ENCODE measurements around the gene MAP2K5.

MAP2K5 gene

GRCh38 chr15:67551207-67551743 lies 8.8 kb downstream of the MAP2K5 start:
- Histone ChIP-seq H3K4me1 (ENCODE audit: low read length) (no peaks in the 10 kb centered on the region), H4K20me1 (ENCODE audit: insufficient read depth, low read length) (peaks cover 4% of the 10 kb centered on the region; the same call in 1 of the 2 replicates), H3K27ac (ENCODE audit: low read length) (no peak overlapping the region), H2AFZ (ENCODE audit: low read depth, low read length) (no peak overlapping the region), H3K36me3 (replicated peaks; ENCODE audit: low read depth, low read length) (peaks cover 11% of the 10 kb centered on the region), H3K79me2 (ENCODE audit: low read length) (no peaks in the 10 kb centered on the region), H3K4me3 (ENCODE audit: low read length) (no peak overlapping the region), H3K9ac (ENCODE audit: low read length) (no peak overlapping the region), H3K9me3 (ENCODE audit: insufficient read depth, low read length) (no peaks in the 10 kb centered on the region), H3K4me2 (ENCODE audit: low read length) (no peak overlapping the region), H3K27me3 (ENCODE audit: low read depth, low read length) (no peaks in the 10 kb centered on the region)
- TF ChIP-seq EZH2phosphoT487 (IDR thresholded peaks at IDR 0.05; ENCODE audit: low read depth) (no peak), CTCF (IDR thresholded peaks at IDR 0.05; ENCODE audit: low read depth, low read length) (no peak)

GRCh38 chr15:67554580-67554979 lies 12.1 kb downstream of the MAP2K5 start:
- H3K9me3 ChIP-seq (ENCODE audit: insufficient read depth, low read length) = no peaks in the 10 kb centered on the region
- H4K20me1 ChIP-seq (ENCODE audit: insufficient read depth, low read length) = no peaks in the 10 kb centered on the region
- H2AFZ ChIP-seq (ENCODE audit: low read depth, low read length) = no peak overlapping the region
- no peak overlapping the region for H3K4me2 ChIP-seq (ENCODE audit: low read length)
- peaks cover 35% of the 10 kb centered on the region for H3K36me3 ChIP-seq (replicated peaks; ENCODE audit: low read depth, low read length)
- TF ChIP-seq EZH2phosphoT487 (IDR thresholded peaks at IDR 0.05; ENCODE audit: low read depth) (no peak), CTCF (IDR thresholded peaks at IDR 0.05; ENCODE audit: low read depth, low read length) (no peak)
- H3K4me1 ChIP-seq (ENCODE audit: low read length) = no peaks in the 10 kb centered on the region
- H3K4me3 ChIP-seq (ENCODE audit: low read length) = no peak overlapping the region
- H3K79me2 ChIP-seq (ENCODE audit: low read length) = no peaks in the 10 kb centered on the region
- no peak overlapping the region for H3K27ac ChIP-seq (ENCODE audit: low read length)
- H3K9ac ChIP-seq (ENCODE audit: low read length) = no peak overlapping the region
- no peaks in the 10 kb centered on the region for H3K27me3 ChIP-seq (ENCODE audit: low read depth, low read length)

- H3K27ac ChIP-seq (ENCODE audit: low read length) = no peak overlapping the region
- H2AFZ ChIP-seq (ENCODE audit: low read depth, low read length) = no peak overlapping the region
- H3K4me2 ChIP-seq (ENCODE audit: low read length) = no peak overlapping the region
- no peaks in the 10 kb centered on the region for H3K9me3 ChIP-seq (ENCODE audit: insufficient read depth, low read length)
- H4K20me1 ChIP-seq (ENCODE audit: insufficient read depth, low read length) = no peaks in the 10 kb centered on the region
- TF ChIP-seq CTCF (IDR thresholded peaks at IDR 0.05; ENCODE audit: low read depth, low read length) (no peak), EZH2phosphoT487 (IDR thresholded peaks at IDR 0.05; ENCODE audit: low read depth) (no peak)
- H3K9ac ChIP-seq (ENCODE audit: low read length) = no peak overlapping the region
- no peaks in the 10 kb centered on the region for H3K79me2 ChIP-seq (ENCODE audit: low read length)
- H3K27me3 ChIP-seq (ENCODE audit: low read depth, low read length) = no peaks in the 10 kb centered on the region
- no peaks in the 10 kb centered on the region for H3K4me1 ChIP-seq (ENCODE audit: low read length)
- H3K36me3 ChIP-seq (replicated peaks; ENCODE audit: low read depth, low read length) = peaks cover 24% of the 10 kb centered on the region
- H3K4me3 ChIP-seq (ENCODE audit: low read length) = no peak overlapping the region
Observed at GRCh38 chr15:67556976-67557570, 14.6 kb downstream of the MAP2K5 start.

GRCh38 chr15:67558502-67558901 lies 16.0 kb downstream of the MAP2K5 start:
- Histone ChIP-seq H4K20me1 (ENCODE audit: insufficient read depth, low read length) (no peaks in the 10 kb centered on the region), H3K27ac (ENCODE audit: low read length) (no peak overlapping the region), H3K36me3 (replicated peaks; ENCODE audit: low read depth, low read length) (peaks cover 24% of the 10 kb centered on the region), H3K27me3 (ENCODE audit: low read depth, low read length) (no peaks in the 10 kb centered on the region), H3K79me2 (ENCODE audit: low read length) (no peaks in the 10 kb centered on the region), H3K4me3 (ENCODE audit: low read length) (no peak overlapping the region), H3K4me1 (ENCODE audit: low read length) (no peaks in the 10 kb centered on the region), H2AFZ (ENCODE audit: low read depth, low read length) (no peak overlapping the region), H3K9ac (ENCODE audit: low read length) (no peak overlapping the region), H3K9me3 (ENCODE audit: insufficient read depth, low read length) (no peaks in the 10 kb centered on the region), H3K4me2 (ENCODE audit: low read length) (no peak overlapping the region)
- no peak for TF ChIP-seq CTCF (IDR thresholded peaks at IDR 0.05; ENCODE audit: low read depth, low read length)
- TF ChIP-seq EZH2phosphoT487 (IDR thresholded peaks at IDR 0.05; ENCODE audit: low read depth) = no peak

All from OCI-LY3 (cell line).